HG02973 (cell line): ENCODE results near the gene RSF1.
A peak's percentile ranks its signal among the peaks of the same experiment; 100 is the strongest.

Experiments
- ATAC-seq: cut with Tn5 transposase; IDR thresholded peaks from one replicate; pipeline ENCODE4 v1.9.1; 2021; ENCODE audit warnings: moderate library complexity; ENCODE audit not compliant: unreplicated experiment

RSF1 gene

GRCh38 chr11:77753230-77753629 is 67.3 kb downstream of the RSF1 start:
- ATAC-seq, result no peak

- ATAC-seq, result no peak
Observed at GRCh38 chr11:77752516-77752915, 68.0 kb downstream of the RSF1 start.

- ATAC-seq, result no peak
Observed at GRCh38 chr11:77750394-77751156, 69.9 kb downstream of the RSF1 start.

DNA sequence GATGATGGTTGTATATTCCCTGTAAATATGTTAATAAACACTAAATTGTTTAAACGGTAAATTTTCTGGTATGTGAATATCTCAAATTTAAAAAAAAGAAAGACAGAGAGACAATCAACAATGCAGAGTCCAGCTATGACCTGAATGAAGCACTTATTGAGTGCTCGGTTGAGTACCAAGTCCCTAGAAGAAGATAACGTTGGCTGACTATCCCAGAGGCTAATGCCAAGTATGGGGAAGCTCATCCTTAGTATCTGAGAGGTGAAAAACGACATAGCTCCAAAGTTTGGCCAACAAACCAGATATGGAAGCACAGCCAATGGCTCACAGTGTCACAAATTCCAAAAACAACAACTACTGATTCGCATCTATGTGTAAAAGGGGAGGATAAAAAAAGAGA is 71.3 kb downstream of the RSF1 start:
- no peak for ATAC-seq

DNA sequence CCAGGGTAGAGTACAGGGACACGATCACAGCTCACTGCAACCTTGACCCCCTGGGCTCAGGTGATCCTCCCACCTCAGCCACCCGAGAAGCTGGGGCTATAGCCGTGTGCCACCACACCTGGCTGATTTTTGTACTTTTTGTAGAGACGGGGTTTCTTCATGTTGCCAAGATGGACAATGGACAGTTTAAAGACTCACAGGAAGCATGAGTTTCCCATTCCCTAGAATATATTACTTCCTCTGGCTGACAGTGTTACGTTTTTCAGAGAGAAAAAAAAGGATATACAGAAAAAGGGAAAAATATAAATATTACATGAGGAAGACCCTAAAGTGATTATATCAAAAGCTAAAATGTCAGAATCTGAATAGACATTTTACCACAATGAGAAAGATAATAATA is 72.3 kb downstream of the RSF1 start:
- no peak for ATAC-seq

- ATAC-seq, result no peak
Observed at GRCh38 chr11:77747381-77747969, 73.0 kb downstream of the RSF1 start.

GRCh38 chr11:77736473-77736872 is 84.0 kb downstream of the RSF1 start:
- no peak for ATAC-seq

DNA sequence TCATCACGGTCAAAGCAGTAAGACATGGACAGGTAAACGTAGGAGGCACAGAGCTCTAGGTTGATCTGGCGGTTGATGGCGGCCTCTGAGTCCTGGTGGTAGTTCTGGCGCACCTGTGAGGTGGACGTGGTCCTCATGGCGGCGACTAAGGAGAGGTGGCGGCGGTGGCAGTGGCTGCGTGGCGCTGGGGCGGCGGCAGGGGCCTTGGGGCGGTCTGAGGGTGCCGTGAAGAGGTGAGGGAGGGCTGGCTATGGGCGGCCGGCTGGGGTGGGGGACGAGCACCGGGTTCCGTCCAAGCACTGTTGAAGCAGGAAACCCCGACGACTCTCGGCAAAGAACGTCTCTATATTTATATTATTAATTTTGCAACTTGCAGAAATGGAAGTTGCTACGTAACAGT is 85.6 kb downstream of the RSF1 start:
- no peak for ATAC-seq

- ATAC-seq, result no peak
Observed at GRCh38 chr11:77732143-77732542, 88.4 kb downstream of the RSF1 start.

GRCh38 chr11:77730789-77731188 is 89.7 kb downstream of the RSF1 start:
- ATAC-seq, result no peak

GRCh38 chr11:77729063-77729462 is 91.5 kb downstream of the RSF1 start:
- no peak for ATAC-seq

DNA sequence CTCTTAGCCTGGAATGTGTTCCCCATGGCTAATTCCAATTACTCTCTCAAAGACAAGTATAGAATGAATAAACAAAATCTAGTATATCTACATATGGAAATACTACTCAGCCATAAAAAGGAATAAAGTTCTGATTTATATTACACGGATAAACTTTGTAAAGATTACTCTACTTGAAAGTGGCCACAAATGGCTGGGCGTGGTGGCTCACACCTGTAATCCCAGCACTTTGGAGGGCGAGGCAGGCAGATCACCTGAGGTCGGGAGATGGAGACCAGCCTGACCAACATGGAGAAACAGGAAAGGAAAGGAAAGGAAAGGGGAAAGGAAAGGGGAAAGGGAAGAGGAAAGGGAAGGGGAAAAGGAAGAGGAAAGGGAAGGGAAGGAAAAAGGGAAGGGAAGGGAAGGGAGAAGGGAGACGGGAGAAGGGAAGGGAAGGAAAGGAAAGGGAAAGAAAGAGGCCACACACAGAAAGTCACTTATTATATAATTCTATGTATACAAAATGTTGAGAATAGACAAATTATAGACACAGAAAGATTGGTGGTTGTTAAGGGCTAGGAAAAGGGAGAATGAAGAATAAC is 92.2 kb downstream of the RSF1 start:
- ATAC-seq, result no peak

DNA sequence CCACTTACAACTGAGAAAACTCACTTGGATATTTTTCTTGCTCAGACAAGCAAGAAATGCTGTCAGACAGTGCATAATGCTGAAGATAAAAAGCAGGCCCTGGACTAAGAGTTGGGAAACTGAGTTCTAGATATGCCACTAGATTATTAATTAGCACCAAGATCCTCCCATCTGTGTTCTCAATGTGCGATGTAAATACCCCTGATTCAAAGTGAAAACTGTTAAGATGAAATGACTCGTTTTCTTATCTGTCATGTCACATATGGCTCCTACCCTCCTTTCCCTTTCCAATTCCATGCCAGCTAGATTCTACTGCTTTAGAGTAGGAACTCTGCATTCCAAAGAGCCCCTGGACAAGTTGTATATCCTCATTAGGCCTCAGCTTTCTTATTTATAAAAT is 94.0 kb downstream of the RSF1 start:
- ATAC-seq, result peak; percentile 55

DNA sequence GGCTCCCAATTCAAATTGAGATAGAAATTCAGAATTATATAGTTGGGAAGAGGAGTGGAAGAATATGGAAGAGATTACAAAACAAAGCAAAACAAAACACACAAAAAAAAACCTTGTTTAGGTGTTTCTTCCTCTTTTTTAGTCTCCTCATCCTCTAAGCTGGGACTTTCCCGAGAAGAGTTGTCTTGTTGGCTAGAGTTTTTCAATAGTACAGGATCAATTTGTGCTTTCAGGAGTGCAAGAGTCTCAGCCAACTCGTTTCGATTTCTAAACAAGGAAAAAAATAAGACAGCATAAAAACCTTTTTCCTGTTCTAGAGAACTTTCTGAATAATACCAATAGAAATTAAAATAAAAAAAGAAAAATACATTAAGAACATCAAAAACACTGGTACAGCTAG is 95.1 kb downstream of the RSF1 start:
- ATAC-seq, result no peak

- ATAC-seq, result no peak
Observed at GRCh38 chr11:77724636-77725035, 95.9 kb downstream of the RSF1 start.

DNA sequence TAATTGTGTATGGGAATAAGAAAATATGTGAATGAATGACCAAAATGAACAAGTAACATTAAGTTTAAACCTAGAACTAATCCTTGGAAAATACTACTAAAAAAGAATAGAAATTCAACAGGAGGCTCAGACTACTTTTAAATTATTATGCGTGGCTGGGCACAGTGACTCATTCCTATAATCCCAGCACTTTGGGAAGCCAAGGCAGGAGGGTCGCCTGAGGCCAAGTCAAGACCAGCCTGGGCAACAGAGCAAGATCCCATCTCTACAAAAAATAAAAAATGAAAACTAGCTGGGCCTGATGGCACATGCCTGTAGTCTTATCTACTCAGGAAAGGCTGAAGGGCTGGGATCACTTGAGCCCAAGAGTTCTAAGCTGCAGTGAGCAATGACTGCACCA is 97.5 kb downstream of the RSF1 start:
- no peak for ATAC-seq

DNA sequence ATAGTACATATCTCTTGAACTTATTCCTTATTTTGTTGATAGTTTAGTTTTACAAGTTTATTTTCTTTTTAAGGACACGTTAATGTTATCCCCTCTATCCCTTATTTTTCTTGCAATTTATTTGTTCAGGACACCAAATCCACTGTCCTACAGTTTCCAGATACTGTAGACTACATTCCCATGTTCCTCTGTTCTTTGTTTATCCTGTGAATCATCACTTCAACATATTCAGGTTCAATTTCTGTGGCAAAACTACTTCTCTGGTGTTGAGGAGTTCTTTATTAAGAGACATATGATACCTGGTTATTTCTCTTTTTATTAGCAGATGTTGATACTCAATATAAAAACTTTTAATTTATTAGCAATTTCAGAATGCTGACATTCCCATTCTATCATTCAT is 110.2 kb downstream of the RSF1 start:
- ATAC-seq, result no peak

DNA sequence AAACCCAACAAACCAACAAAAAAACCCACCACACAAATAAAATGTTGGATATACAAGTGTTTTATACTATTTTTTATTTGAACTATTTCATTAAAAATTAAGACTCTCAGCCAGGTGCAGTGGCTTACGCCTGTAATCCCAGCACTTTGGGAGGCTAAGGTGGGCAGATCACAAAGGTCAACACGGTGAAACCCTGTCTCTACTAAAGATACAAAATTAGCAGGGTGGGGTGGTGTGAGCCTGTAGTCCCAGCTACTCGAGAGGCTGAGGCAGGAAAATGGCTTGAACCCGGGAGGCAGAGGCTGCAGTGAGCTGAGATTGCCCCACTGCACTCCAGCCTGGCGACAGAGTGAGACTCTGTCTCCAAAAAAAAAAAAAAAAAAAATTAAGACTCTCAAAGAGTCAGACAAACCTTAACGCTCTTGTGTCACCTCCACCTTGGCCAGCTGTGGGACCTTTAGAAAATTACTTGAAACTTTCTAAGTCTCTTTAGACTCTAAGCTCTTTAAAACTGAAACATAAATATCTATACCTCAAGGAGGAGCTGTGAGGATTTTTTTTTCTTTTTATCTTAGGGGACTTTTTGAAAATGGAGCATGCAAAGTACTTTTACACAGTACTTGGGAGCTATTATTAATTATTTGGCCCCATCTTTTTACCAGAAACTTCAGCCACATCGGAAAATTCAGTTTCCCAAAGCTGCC is 114.5 kb downstream of the RSF1 start:
- ATAC-seq, result no peak

GRCh38 chr11:77705195-77705875 is 115.2 kb downstream of the RSF1 start:
- no peak for ATAC-seq

DNA sequence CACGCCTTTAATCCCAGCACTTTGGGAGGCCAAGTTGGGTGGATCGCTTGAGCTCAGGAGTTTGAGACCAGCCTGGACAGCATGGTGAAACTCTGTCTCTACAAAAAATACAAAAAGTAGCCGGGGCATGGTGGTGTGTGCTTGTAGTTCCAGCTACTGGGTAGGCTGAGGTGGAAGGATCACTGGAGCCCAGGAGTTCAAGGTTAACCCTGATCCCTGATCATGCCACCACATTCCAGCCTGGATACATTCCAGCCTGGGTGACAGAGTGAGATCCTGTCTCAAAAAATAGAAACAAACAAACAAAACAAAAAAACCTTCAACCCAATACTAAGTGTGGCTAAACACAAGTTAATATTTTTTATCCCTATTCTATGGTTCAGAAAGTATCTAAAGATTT is 116.5 kb downstream of the RSF1 start:
- no peak for ATAC-seq

DNA sequence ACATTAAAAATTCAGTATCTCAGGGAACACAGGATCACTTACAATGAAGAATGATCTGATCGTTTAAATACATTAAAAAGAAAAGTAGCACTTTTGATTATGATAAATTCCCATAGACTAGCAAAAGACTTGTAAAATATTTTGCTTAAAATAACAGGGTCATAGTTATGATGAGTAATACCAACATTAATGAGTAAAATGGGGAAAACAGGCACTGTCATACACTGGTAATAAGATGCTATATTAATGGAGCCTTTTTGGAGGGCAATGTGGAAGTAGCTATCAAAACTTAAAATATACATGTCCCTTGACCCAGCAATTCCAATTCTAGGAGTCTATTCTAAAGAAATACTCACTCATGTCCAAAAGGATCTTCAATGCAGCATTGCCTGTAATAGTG is 121.1 kb downstream of the RSF1 start:
- no peak for ATAC-seq
